ENCODE data around the gene FTO.

Gene FTO

GRCh38 chr16:53809088-53809932 is 105.4 kb downstream of the FTO start:
- Histone ChIP-seq H3K9ac (ENCODE audit: low read length) (no peak overlapping the region), H3K36me3 (ENCODE audit: control insufficient read depth, insufficient read depth, low read length) (peaks cover 2% of the 10 kb centered on the region), H3K9me3 (ENCODE audit: control insufficient read depth, insufficient read depth, low read depth, low read length) (no peaks in the 10 kb centered on the region), H3K27me3 (ENCODE audit: control insufficient read depth, insufficient read depth, low read length) (no peaks in the 10 kb centered on the region), H3K27ac (ENCODE audit: low read depth, low read length) (no peak overlapping the region), H3K4me1 (ENCODE audit: control insufficient read depth, insufficient read depth, low read length) (peaks cover 19% of the 10 kb centered on the region), H3K4me3 (ENCODE audit: low read depth, low read length) (no peak overlapping the region)

GRCh38 chr16:53812914-53813313 is 109.0 kb downstream of the FTO start:
- Histone ChIP-seq H3K36me3 (ENCODE audit: control insufficient read depth, insufficient read depth, low read length) (peaks cover 3% of the 10 kb centered on the region), H3K9me3 (ENCODE audit: control insufficient read depth, insufficient read depth, low read depth, low read length) (no peaks in the 10 kb centered on the region), H3K27ac (ENCODE audit: low read depth, low read length) (no peak overlapping the region), H3K4me3 (ENCODE audit: low read depth, low read length) (no peak overlapping the region), H3K4me1 (ENCODE audit: control insufficient read depth, insufficient read depth, low read length) (peaks cover 3% of the 10 kb centered on the region; the same call in 1 of the 2 replicates), H3K27me3 (ENCODE audit: control insufficient read depth, insufficient read depth, low read length) (no peaks in the 10 kb centered on the region), H3K9ac (ENCODE audit: low read length) (no peak overlapping the region)

GRCh38 chr16:53814801-53815200 is 110.8 kb downstream of the FTO start:
- no peak overlapping the region for H3K9ac ChIP-seq (ENCODE audit: low read length)
- H3K36me3 ChIP-seq (ENCODE audit: control insufficient read depth, insufficient read depth, low read length) = peaks cover 3% of the 10 kb centered on the region
- peaks cover 3% of the 10 kb centered on the region; the same call in 1 of the 2 replicates for H3K4me1 ChIP-seq (ENCODE audit: control insufficient read depth, insufficient read depth, low read length)
- no peaks in the 10 kb centered on the region for H3K27me3 ChIP-seq (ENCODE audit: control insufficient read depth, insufficient read depth, low read length)
- no peaks in the 10 kb centered on the region for H3K9me3 ChIP-seq (ENCODE audit: control insufficient read depth, insufficient read depth, low read depth, low read length)
- no peak overlapping the region for H3K4me3 ChIP-seq (ENCODE audit: low read depth, low read length)
- no peak overlapping the region for H3K27ac ChIP-seq (ENCODE audit: low read depth, low read length)

GRCh38 chr16:53816211-53816836 is 112.4 kb downstream of the FTO start:
- Histone ChIP-seq H3K27ac (ENCODE audit: low read depth, low read length) (no peak overlapping the region), H3K9me3 (ENCODE audit: control insufficient read depth, insufficient read depth, low read depth, low read length) (no peaks in the 10 kb centered on the region), H3K4me1 (ENCODE audit: control insufficient read depth, insufficient read depth, low read length) (peaks cover 4% of the 10 kb centered on the region; the same call in 1 of the 2 replicates), H3K4me3 (ENCODE audit: low read depth, low read length) (no peak overlapping the region), H3K9ac (ENCODE audit: low read length) (no peak overlapping the region), H3K36me3 (ENCODE audit: control insufficient read depth, insufficient read depth, low read length) (peaks cover 3% of the 10 kb centered on the region), H3K27me3 (ENCODE audit: control insufficient read depth, insufficient read depth, low read length) (no peaks in the 10 kb centered on the region)

- Histone ChIP-seq H3K4me3 (ENCODE audit: low read depth, low read length) (no peak overlapping the region), H3K4me1 (ENCODE audit: control insufficient read depth, insufficient read depth, low read length) (peaks cover 12% of the 10 kb centered on the region; the same call in 1 of the 2 replicates), H3K9me3 (ENCODE audit: control insufficient read depth, insufficient read depth, low read depth, low read length) (no peaks in the 10 kb centered on the region), H3K27me3 (ENCODE audit: control insufficient read depth, insufficient read depth, low read length) (no peaks in the 10 kb centered on the region), H3K36me3 (ENCODE audit: control insufficient read depth, insufficient read depth, low read length) (peaks cover 3% of the 10 kb centered on the region), H3K27ac (ENCODE audit: low read depth, low read length) (no peak overlapping the region), H3K9ac (ENCODE audit: low read length) (no peak overlapping the region)
Measured at GRCh38 chr16:53817117-53817755, 113.3 kb downstream of the FTO start.

GRCh38 chr16:53817812-53818550 is 114.0 kb downstream of the FTO start:
- H3K9ac ChIP-seq (ENCODE audit: low read length) = no peak overlapping the region

GRCh38 chr16:53821487-53821886 is 117.5 kb downstream of the FTO start:
- Histone ChIP-seq H3K4me1 (ENCODE audit: control insufficient read depth, insufficient read depth, low read length) (peaks cover 25% of the 10 kb centered on the region), H3K9ac (ENCODE audit: low read length) (no peak overlapping the region), H3K27me3 (ENCODE audit: control insufficient read depth, insufficient read depth, low read length) (no peaks in the 10 kb centered on the region), H3K9me3 (ENCODE audit: control insufficient read depth, insufficient read depth, low read depth, low read length) (no peaks in the 10 kb centered on the region), H3K4me3 (ENCODE audit: low read depth, low read length) (no peak overlapping the region), H3K36me3 (ENCODE audit: control insufficient read depth, insufficient read depth, low read length) (peaks cover 7% of the 10 kb centered on the region), H3K27ac (ENCODE audit: low read depth, low read length) (no peak overlapping the region)

More at GRCh38 chr16:53817812-53818550, 114.0 kb downstream of the FTO start:
- Histone ChIP-seq H3K27me3 (ENCODE audit: control insufficient read depth, insufficient read depth, low read length) (no peaks in the 10 kb centered on the region), H3K27ac (ENCODE audit: low read depth, low read length) (no peak overlapping the region), H3K9me3 (ENCODE audit: control insufficient read depth, insufficient read depth, low read depth, low read length) (no peaks in the 10 kb centered on the region), H3K4me3 (ENCODE audit: low read depth, low read length) (no peak overlapping the region), H3K4me1 (ENCODE audit: control insufficient read depth, insufficient read depth, low read length) (peaks cover 17% of the 10 kb centered on the region), H3K36me3 (ENCODE audit: control insufficient read depth, insufficient read depth, low read length) (peaks cover 3% of the 10 kb centered on the region)

- no peak overlapping the region for H3K27ac ChIP-seq (ENCODE audit: low read depth, low read length)
Measured at GRCh38 chr16:53821957-53822625, 118.1 kb downstream of the FTO start.

GRCh38 chr16:53822936-53823529 is 119.1 kb downstream of the FTO start:
- no peak overlapping the region for H3K4me3 ChIP-seq (ENCODE audit: low read depth, low read length)

More at GRCh38 chr16:53821957-53822625, 118.1 kb downstream of the FTO start:
- Histone ChIP-seq H3K9ac (ENCODE audit: low read length) (no peak overlapping the region), H3K9me3 (ENCODE audit: control insufficient read depth, insufficient read depth, low read depth, low read length) (no peaks in the 10 kb centered on the region), H3K4me1 (ENCODE audit: control insufficient read depth, insufficient read depth, low read length) (peaks cover 22% of the 10 kb centered on the region), H3K27me3 (ENCODE audit: control insufficient read depth, insufficient read depth, low read length) (no peaks in the 10 kb centered on the region), H3K4me3 (ENCODE audit: low read depth, low read length) (no peak overlapping the region), H3K36me3 (ENCODE audit: control insufficient read depth, insufficient read depth, low read length) (peaks cover 11% of the 10 kb centered on the region)

GRCh38 chr16:53826658-53827057 is 122.7 kb downstream of the FTO start:
- H3K4me3 ChIP-seq (ENCODE audit: low read depth, low read length) = no peak overlapping the region
- no peaks in the 10 kb centered on the region for H3K27me3 ChIP-seq (ENCODE audit: control insufficient read depth, insufficient read depth, low read length)
- H3K27ac ChIP-seq (ENCODE audit: low read depth, low read length) = no peak overlapping the region
- H3K9me3 ChIP-seq (ENCODE audit: control insufficient read depth, insufficient read depth, low read depth, low read length) = no peaks in the 10 kb centered on the region
- H3K36me3 ChIP-seq (ENCODE audit: control insufficient read depth, insufficient read depth, low read length) = peaks cover 11% of the 10 kb centered on the region
- H3K4me1 ChIP-seq (ENCODE audit: control insufficient read depth, insufficient read depth, low read length) = peaks cover 18% of the 10 kb centered on the region
- H3K9ac ChIP-seq (ENCODE audit: low read length) = no peak overlapping the region

More at GRCh38 chr16:53822936-53823529, 119.1 kb downstream of the FTO start:
- Histone ChIP-seq H3K27me3 (ENCODE audit: control insufficient read depth, insufficient read depth, low read length) (no peaks in the 10 kb centered on the region), H3K9me3 (ENCODE audit: control insufficient read depth, insufficient read depth, low read depth, low read length) (no peaks in the 10 kb centered on the region), H3K4me1 (ENCODE audit: control insufficient read depth, insufficient read depth, low read length) (peaks cover 22% of the 10 kb centered on the region), H3K36me3 (ENCODE audit: control insufficient read depth, insufficient read depth, low read length) (peaks cover 11% of the 10 kb centered on the region), H3K9ac (ENCODE audit: low read length) (no peak overlapping the region), H3K27ac (ENCODE audit: low read depth, low read length) (no peak overlapping the region)

Measured in HUES6 (cell line).